Pancreas (tissue), 10 donors: Measurements from ENCODE around the gene PCNX1. TPM values are rescaled to one million over a fixed set of nuclear protein-coding genes. Genes with fewer than 3 reads are reported as not detected.
A peak's percentile ranks its signal among the peaks of the same experiment; 100 is the strongest.
"Not testable (repeated sequence)": the region's sequence is repeated elsewhere in the genome, so short reads cannot be mapped to it uniquely, and the experiment has no call there.

Experiments used
- ATAC-seq, 4 donors: fragments of 200-7000 bp; cut with Tn5 transposase; one replicate each; pipeline versions ENCODE4 v1.8.0 to v1.9.1; 2020; ENCODE audit warnings: mild to moderate bottlenecking in 4 of 4, moderate library complexity in 4 of 4
- DNase-seq, 6 donors: peaks; one replicate each; pipeline ENCODE4 v3.0.0-alpha.2; 2020
- FAIRE-seq: peaks from 2 replicates; lab custom pipeline; 2012; peaks lifted over from hg19 to GRCh38; lab: Jason Lieb, UNC
- H3K27ac ChIP-seq, 4 donors: fragments of 200-600 bp; sonication (generic); 1 replicate in 3 of 4; 2 replicates in 1 of 4; pipeline versions ENCODE4 v1.5.0 to v1.8.0; 2020
- H3K27me3 ChIP-seq, 4 donors: fragments of 200-600 bp; one replicate each; pipeline ENCODE4 v1.8.0; 2021
- H3K36me3 ChIP-seq, 3 donors: fragments of 200-600 bp; sonication (generic) in 1 of 3; one replicate each; pipeline versions ENCODE4 v1.5.0 to v1.8.0; 2020 to 2021
- H3K4me1 ChIP-seq, 3 donors: fragments of 200-600 bp; one replicate each; pipeline ENCODE4 v1.8.0; 2021
- H3K4me3 ChIP-seq, 4 donors: fragments of 200-600 bp; sonication (generic) in 2 of 4; one replicate each; pipeline versions ENCODE4 v1.5.0 to v1.8.0; 2020 to 2021
- H3K9me3 ChIP-seq, 4 donors: fragments of 200-600 bp; one replicate each; pipeline ENCODE4 v1.8.0; 2021
- CTCF ChIP-seq, 4 donors: fragments of 200-600 bp; sonication (generic) in 3 of 4; IDR thresholded peaks; one replicate each; pipeline versions ENCODE4 v1.5.0 to v1.8.0; 2021; ENCODE audit warnings: antibody characterized with exemption in 4 of 4
- WGBS, 2 donors: extraction: QIAGEN DNeasy Blood & Tissue Kit; methylation state at CpG; one replicate each; pipeline ENCODE4 v1.1.7; 2013; 5-methylcytosine and 5-hydroxymethylcytosine counted together
- intact Hi-C, 3 donors: fragments of 100-400 bp; cut with DNase I; formaldehyde crosslinking; loops; one replicate each; pipeline versions ENCODE4 v1.11.1 to v1.14.2; 2022
- polyA plus RNA-seq, 2 donors: library from polyadenylated mRNA; stranded (reverse); fragments of 200-250 nt; gene quantifications; one replicate each; pipeline ENCODE4 v1.2.3, GENCODE V29; 2013
- total RNA-seq, 6 donors: library from RNA; stranded (reverse); fragmentation: NEBNext Ultra II Directional in 4 of 6; extraction: Animal tissue kit (Norgen Biotek cat#: 25700) in 4 of 6; gene quantifications; one replicate each; pipeline versions ENCODE4 v1.2.1 to v1.2.4, GENCODE V29; 2021 to 2023
- donor health status: healthy with polysubstance abuse.
- donor health status: DM: no; HTN: no; CAD: no; lungs with moderate emphysema.
- donor health status: DM: no; HTN: no; CAD: no.
- donor health status: control.
- donor health status: control.
- donor health status: Bipolar disorder and iron deficiency.
- donor health status: DM: yes; HTN: yes; CAD: no.
- donor health status: DM: no; HTN: no; CAD: no.
- donor health status: DM: no; HTN: no; CAD: no.
- donor health status: DM: yes; HTN: yes; CAD: no.

Gene PCNX1
- total and polyA plus RNA-seq, 8 donors: 5.0 to 28.7 (median 14.7) TPM

GRCh38 chr14:70934084-70934483 lies 26.8 kb downstream of the PCNX1 start:
- Histone ChIP-seq H3K27ac (peak overlapping the region in 1 of 4 donors; percentile 5), H3K9me3 (no peaks in the 10 kb centered on the region), H3K27me3 (no peaks in the 10 kb centered on the region), H3K4me3 (no peak overlapping the region), H3K4me1 (peaks cover 0 to 16% (median 9%) of the 10 kb centered on the region in 3 donors), H3K36me3 (no peaks in the 10 kb centered on the region)
- FAIRE-seq (no peak), ATAC-seq (peak in 1 of 4 donors; percentile 22), DNase-seq (no peak)
- WGBS, 2 donors: 85 to 87% methylated on average over 5 of the region's 5 CpGs
- TF ChIP-seq CTCF (IDR thresholded peaks at IDR 0.05): no peak
- intact Hi-C loops: no loop called here

- WGBS, 2 donors: 2 to 3% methylated on average over 2 of the region's 2 CpGs
- no peak for FAIRE-seq
Observed at GRCh38 chr14:70934502-70935134, 27.4 kb downstream of the PCNX1 start.

GRCh38 chr14:70935135-70935534 lies 27.9 kb downstream of the PCNX1 start:
- no peak for FAIRE-seq
- no peaks in the 10 kb centered on the region for H3K9me3 ChIP-seq
- no peak for TF ChIP-seq CTCF (IDR thresholded peaks at IDR 0.05)
- H3K4me1 ChIP-seq: peaks cover 0 to 16% (median 5%) of the 10 kb centered on the region in 3 donors
- no peaks in the 10 kb centered on the region for H3K36me3 ChIP-seq
- intact Hi-C loops: no loop called here
- no peak overlapping the region for H3K4me3 ChIP-seq
- WGBS, 2 donors: 53 to 60% methylated on average over 3 of the region's 3 CpGs
- H3K27ac ChIP-seq: no peak overlapping the region
- no peak for DNase-seq
- ATAC-seq: peak in 1 of 4 donors; percentile 18
- no peaks in the 10 kb centered on the region for H3K27me3 ChIP-seq

More at GRCh38 chr14:70934502-70935134, 27.4 kb downstream of the PCNX1 start:
- no peaks in the 10 kb centered on the region for H3K36me3 ChIP-seq
- no peak overlapping the region for H3K4me3 ChIP-seq
- H3K27me3 ChIP-seq: no peaks in the 10 kb centered on the region
- no peaks in the 10 kb centered on the region for H3K9me3 ChIP-seq
- ATAC-seq (peak in 3 of 4 donors; percentile 66 to 81 (median 72)), DNase-seq (no peak)
- H3K27ac ChIP-seq: peak overlapping the region in 1 of 4 donors; percentile 5
- intact Hi-C loops: no loop called here
- TF ChIP-seq CTCF (IDR thresholded peaks at IDR 0.05): no peak
- H3K4me1 ChIP-seq: peaks cover 0 to 16% (median 5%) of the 10 kb centered on the region in 3 donors

- H3K27me3 ChIP-seq, H3K9me3 ChIP-seq, intact Hi-C loops, H3K27ac ChIP-seq, H3K4me1 ChIP-seq, ATAC-seq, FAIRE-seq, H3K4me3 ChIP-seq, H3K36me3 ChIP-seq, DNase-seq: not testable (repeated sequence)
- WGBS, 2 donors: 93 to 94% methylated on average over 3 to 4 of the region's 4 CpGs
Observed at GRCh38 chr14:70939693-70940092, 32.4 kb downstream of the PCNX1 start.

GRCh38 chr14:70941637-70942341 lies 34.5 kb downstream of the PCNX1 start:
- H3K27ac ChIP-seq, intact Hi-C loops, H3K27me3 ChIP-seq, H3K36me3 ChIP-seq, H3K4me1 ChIP-seq, ATAC-seq, FAIRE-seq, H3K4me3 ChIP-seq, H3K9me3 ChIP-seq, DNase-seq: not testable (repeated sequence)
- 89% methylated on average over 15 of the region's 15 CpGs for WGBS, 2 donors

GRCh38 chr14:70942342-70942706 lies 35.1 kb downstream of the PCNX1 start:
- intact Hi-C loops: no loop called here

GRCh38 chr14:70942721-70943120 lies 35.5 kb downstream of the PCNX1 start:
- FAIRE-seq, H3K4me3 ChIP-seq, H3K9me3 ChIP-seq, H3K4me1 ChIP-seq, H3K36me3 ChIP-seq, DNase-seq, H3K27ac ChIP-seq, intact Hi-C loops, ATAC-seq, H3K27me3 ChIP-seq: not testable (repeated sequence)
- WGBS, 2 donors: 87 to 96% methylated on average over 3 of the region's 3 CpGs

More at GRCh38 chr14:70942342-70942706, 35.1 kb downstream of the PCNX1 start:
- no peak for TF ChIP-seq CTCF (IDR thresholded peaks at IDR 0.05)
- Histone ChIP-seq H3K27me3 (no peaks in the 10 kb centered on the region), H3K27ac (no peak overlapping the region), H3K4me3 (no peak overlapping the region), H3K4me1 (no peaks in the 10 kb centered on the region), H3K9me3 (no peaks in the 10 kb centered on the region), H3K36me3 (no peaks in the 10 kb centered on the region)
- DNase-seq: no peak
- no peak for FAIRE-seq
- ATAC-seq: no peak
